ENCODE results near the gene UBE2D2.

Gene UBE2D2

DNA sequence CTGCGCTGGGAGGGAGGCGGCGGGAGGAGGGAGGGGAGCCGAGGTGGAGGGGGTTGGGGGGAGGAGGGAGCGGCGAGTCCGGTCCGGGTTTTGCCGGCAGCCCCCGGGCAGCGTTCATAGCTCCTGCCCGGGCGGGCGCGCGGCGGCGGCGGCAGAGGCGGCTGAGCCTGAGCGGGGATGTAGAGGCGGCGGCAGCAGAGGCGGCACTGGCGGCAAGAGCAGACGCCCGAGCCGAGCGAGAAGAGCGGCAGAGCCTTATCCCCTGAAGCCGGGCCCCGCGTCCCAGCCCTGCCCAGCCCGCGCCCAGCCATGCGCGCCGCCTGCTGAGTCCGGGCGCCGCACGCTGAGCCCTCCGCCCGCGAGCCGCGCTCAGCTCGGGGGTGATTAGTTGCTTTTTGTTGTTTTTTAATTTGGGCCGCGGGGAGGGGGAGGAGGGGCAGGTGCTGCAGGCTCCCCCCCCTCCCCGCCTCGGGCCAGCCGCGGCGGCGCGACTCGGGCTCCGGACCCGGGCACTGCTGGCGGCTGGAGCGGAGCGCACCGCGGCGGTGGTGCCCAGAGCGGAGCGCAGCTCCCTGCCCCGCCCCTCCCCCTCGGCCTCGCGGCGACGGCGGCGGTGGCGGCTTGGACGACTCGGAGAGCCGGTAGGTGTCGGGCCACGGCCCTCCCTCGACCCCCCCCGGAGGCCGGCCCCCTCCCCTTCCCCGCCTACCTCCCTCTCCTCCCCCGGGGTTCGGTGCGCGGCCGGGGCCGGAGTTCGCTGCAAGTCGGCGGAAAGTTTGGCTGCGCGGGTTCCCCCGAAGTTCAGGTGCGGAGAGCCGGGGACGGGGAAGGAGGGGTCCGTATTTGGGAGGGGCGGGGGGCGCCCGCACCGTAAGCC, 87.3 kb downstream of the UBE2D2 start, which contains the start of gene CXXC5:
Gene CXXC5, plus strand, starts transcription at position 145 of the 877 bp plus-strand sequence. CDS start 32,175 bp downstream, outside the sequence.
- peak; percentile 61 for DNase-seq

DNA sequence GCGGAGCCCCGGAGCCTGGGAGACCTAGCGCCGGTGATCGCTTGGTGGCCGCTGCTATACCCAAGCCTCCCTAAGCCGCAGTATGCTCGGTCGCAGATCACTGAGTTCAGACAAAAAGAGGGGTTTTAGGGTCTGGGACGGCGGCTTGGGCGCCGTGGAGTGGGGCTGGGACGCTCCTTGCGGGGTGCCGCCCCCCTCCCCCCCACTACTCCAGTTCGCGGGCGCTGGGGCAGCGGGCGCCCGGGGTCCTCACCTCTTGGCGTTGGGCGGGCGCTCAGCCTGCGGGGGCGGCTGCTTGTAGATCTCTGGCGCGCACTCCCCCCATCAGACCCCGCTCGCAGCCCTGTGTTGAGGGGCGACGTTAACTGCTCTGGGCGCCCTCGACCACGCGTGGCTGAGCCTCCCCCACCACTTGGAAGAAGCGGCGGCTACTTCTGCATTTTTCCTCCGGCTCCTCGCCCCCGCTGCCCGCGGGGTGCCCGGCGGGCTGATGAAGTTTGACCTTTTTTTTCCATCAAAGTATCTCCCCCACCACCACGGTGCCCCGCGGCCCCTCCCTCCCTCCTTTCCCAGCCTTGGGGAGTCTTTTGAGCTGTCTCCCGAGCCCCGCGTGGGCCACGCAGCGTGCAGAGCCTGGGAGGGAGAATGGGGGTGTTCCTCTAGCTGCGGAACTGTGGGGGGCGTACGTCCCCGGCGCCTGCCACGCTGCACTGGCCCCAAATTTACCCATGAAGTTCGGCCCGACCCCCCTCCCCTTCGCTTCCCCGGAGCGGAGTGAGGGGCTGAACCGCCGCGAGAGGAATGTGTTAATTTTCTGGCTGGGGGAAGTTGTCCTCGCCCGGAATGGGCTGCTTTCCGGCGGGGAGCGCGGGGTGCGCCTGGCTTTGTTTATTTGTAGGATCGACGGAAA, 88.2 kb downstream of the UBE2D2 start:
- no peak for DNase-seq

DNA sequence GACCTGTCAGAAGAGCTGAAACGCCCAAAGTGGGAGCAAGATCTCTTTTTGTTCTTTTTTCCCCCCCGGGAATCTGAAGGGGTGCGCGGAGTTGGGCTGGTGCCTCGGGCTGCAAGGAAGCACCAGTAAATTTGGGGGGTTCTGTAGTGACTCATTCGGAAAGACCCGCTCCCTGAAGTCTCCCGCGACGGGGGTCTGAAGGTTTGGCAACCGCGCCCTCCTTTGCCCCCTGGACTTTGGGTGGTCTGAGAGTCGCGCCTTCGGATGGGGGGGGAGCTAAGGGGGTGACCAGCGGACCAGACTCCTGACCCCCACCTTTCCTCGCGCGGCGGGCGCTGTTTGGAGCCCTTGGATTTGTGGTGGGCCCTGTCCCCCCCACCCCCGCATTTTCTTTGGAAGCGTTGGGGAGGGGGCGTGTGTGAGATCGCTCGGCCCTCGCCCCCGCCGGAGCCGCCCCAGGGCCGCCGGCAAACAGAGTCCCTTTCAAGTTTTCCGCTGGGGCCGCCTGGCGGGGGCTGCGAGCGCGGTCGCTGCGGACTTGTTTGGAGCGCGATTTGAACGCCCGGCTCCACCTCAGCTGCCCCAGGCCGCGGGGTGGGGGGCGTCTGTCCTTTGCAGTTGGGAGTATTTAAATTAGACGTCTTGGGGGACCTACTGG, 89.0 kb downstream of the UBE2D2 start:
- peak; percentile 27 for DNase-seq

DNA sequence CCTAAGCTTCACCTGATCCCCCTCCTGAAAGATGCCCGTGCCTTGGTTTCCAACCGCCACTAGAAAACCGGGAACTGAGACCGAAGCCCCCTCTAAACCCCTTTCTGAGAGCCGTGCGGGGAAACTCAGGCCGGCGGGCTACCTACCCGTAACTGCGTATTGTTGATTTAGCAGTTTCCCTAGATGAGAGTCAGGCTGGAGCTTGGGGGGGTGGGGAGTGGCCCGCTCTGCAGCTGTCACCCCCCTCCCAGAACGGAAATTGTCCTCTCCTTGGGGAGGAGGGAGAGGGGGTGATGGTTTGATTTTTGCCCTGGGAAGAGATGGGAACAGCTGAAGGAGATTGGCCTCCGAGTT, 89.5 kb downstream of the UBE2D2 start:
- DNase-seq: no peak

DNA sequence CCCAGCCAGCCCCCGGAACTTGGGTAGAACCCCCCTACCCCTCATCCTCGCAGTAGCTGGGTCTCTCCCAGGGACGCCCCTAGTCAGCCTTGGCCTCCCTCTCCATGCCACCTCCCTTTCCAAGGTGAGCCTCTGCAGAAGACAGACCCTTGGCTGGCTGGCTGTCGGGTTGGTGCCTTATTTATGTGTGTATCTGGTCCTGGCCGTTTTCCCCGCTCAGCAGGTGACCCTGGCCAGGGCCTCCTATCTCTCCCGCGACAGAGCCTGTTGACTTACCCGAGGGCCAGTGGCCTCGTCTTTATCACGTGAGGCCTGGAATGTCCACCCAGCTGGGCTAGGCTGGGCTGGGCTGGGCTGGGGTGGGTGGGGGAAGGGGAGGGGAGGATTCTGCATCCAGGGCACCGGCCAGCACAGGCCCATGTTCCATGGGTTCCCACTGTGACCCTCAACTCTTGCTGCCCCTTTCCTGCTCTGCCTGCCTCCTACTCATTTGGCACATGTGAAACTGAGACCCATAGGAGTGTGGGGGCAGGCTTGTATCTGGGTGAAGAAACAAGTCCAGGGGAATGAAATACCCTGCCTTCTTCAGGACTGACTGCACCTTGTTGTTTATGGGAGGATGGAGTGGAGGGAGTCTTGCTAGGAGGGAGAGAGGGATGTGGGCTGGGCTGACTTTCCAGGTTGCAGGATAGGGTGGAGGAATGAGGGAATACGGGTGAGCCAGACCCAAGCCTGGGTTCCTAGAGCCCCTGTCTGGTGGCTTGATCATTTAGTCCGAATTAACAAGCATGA, 90.1 kb downstream of the UBE2D2 start:
- no peak for DNase-seq

DNA sequence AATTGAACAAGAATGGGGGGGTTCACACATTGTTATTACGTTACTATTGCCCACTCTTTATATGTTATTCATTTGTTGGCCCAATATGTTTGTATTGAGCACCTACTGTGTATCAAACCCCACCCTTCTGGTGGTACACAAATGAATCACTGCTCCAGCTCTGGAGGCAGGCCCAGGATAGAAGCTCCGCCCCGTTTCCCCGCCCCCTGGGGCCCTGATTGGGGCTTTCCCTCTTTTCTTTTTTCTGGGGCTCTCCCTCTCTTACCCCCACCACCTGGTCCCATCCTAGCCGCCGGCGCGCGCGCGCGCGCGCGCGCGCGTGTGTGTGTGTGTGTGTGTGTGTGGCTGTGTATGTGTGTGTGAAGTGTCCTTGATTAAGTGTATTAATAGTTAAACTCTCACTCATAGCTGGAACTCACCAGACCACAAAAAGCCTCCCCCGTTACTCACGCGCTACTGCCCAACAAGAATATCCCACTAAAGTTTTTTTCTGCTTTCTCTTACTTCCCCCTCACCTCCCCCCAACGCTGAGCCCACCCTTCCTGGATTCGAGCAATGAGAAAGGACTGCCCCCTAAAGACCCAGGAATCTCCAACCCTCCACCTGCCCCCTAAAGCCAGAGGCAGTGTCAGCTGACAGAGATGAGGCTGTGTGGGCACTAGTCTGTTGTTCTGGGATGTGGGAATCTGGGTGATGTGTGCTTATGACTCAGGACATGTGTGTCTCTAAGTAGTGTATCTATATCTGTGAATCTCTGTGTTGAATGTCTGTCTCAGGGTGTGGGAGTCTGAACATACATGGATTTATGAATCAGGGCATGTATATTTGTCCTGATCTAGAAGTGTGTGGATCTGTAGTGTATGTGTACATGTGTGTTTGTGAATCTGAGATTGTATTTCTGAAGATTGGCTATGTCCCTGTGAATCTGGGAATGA, 91.0 kb downstream of the UBE2D2 start:
- DNase-seq: peak; percentile 71

DNA sequence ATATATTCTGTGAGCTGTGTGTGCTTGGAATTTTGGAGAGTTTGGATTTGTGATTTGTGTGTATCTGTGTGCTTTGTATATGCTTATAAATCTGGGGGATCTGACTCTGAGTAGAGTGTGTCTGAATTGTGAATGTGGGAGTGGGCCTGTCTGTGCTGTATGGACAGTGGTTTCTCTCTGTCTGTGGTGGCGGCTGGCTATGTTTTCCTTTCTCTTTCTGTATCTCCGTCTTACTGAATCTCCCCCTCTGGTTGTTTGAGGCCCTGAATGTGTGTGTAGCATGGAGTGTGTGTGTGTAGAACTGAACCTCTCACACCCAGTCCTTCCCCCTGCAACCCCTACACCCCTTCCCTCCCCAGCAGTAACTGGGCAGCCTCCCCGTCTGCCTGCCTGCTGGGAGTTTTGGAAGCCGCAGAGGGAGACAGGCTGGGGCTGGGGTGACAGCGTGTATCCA, 91.7 kb downstream of the UBE2D2 start:
- no peak for DNase-seq

DNA sequence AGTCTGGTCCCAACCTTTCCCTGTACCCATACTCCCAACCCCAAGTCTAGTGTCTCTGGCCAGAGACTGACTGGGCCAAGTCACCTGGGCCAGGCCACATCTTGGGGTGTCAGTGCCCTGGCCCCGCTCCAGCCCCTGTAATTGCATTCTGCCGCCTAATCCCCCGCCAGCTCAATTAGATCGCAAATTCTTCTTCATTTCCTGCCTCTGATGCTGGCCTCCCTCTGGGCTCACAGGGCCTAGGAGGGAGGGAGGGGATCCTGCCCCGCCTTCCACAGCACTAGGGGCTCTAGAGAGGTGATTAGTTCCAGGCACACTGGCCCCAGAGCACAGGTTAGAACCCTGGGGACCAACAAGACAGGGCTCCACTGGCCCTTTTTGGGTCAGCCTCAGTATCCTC, 92.5 kb downstream of the UBE2D2 start:
- DNase-seq: no peak

DNA sequence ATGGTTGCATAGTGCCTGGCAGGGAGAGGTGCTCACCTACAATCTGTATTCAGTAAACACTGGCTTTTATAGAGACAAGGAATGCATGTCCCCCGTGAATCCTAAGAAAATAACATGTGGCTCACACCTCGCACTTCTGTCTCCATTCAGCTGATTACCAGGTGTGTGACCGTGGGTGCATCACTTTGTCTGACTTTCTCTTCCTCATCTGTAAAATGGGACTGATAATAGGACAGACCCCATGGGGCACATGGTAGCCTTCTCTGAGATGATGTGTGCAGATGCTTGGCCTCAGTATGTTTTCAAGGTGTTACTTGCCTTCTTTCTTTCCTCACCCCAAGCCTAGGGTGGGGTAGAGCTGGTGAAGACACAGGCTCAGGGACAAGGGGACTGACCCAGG, 93.3 kb downstream of the UBE2D2 start:
- no peak for DNase-seq

DNA sequence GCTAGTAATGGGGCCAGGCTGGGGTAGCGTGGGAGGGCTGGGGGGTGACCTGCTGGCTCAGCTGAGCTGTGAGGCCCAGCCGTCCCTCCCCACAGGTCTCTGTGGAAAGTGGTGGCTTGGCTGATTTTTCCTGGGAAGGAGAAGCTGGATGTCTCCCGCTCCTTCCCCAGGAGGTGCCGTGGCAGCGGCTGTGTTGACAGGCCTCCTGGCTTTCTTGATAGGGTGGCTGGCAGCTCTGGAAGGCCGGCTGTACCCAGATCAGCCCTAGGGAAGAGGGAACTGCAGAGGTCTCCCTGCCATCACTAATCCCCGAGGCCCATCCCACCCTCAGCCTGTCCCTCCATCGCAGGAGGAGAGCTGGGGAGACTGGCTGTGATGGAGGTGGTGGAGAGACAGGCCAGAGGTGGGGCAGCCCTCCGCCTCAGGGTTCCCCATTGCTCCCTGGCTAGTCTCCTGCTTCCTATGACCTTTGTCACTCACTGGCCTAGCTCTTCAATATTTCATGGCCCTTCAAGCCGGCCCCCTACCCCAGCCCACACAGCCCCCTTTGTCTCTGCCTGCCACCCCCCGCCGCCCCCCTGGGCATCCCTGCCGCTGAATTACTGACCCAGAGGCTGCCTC, 93.8 kb downstream of the UBE2D2 start:
- DNase-seq: no peak

DNA sequence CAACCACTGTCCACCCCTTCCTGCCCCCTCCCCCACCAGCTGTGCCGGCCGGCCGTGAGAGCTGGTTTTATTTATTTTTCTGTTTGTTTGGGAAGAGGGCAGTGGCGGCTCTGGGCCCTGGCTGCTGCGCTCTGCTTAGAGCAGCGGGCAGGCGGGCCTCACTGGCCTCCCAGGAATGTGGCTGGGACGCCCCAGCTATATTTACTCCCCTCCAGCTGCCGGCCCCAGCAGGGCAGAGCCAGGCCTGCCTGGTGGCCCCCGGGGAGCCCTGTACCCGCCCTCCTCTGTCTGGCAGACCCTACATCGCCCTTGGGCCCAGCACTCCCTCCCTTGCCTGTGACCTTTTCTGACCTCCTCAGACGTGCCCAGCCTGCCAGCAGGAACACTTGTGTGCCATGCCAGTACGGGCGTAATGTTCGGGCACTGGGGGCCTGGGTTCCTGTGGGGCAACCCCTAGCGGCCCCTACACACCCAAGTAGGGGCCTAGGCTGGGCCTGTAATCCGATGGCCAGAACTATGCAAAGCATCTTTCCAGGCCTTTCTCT, 94.7 kb downstream of the UBE2D2 start:
- no peak for DNase-seq

DNA sequence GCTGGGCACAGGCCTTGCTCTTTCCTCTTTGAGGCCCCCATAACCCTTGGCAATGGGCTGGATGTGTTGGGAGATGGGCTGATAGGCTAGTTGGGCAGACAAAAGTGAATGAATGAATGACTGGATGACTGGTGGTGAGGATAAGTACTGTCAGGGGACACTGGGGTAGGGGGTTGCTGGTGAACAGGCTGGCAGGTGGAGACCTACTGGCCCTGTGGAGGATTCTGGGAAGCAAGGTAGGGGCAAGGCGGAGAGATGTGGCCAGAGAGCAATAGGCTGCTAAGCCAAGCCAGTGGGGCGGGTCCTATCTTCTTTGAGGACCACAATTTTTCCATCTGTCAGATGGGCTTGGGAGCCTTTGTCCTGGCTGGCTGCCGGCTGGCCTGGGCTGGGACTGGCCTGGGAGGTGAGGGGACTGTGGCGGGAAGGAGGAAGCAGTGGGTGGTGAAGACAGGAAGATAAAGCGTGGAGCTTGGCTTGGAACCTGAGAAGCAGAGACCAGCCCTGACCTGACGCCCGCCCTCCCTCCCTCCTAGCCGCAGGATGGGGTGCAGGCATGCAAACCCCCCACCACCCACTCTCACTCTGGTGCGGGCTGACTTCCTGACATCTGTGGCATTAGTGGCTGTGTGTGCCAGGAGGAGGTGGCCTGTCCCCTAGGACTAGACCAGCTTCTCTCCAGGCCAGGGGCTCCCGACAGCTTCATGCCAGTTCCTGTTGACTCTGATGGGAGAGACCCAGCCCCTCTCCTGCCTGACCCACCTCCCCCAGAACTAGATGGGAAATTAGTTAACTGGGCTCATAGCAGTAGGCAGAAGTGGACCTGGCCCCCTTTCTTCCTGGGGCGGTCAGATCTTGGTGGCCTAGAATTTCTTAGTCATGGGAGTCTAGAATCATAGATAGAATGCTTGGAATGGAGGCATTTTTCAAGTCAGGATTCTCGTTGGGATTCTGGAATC, 96.5 kb downstream of the UBE2D2 start:
- no peak for DNase-seq

DNA sequence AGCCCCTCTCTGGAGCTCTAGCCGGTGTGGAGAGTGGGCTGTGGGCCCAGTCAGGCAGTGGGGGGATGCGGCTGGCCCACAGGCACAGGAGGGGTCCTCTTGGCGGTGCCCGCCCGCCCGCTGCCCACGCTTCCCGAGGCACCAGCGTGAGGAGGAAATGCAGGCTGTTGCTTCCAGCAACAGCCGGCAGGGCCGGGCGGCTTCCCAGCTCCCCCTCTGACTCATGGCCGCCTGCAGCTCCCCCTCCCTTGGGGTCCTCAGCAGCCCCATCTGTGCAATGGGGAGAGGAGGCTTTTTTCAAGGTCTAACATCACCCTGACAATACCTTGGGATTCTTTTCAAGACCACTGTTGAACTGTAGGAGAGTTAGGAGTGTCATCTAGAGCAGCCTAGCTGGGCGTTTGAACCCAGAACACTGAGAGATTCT, 97.4 kb downstream of the UBE2D2 start:
- no peak for DNase-seq

DNA sequence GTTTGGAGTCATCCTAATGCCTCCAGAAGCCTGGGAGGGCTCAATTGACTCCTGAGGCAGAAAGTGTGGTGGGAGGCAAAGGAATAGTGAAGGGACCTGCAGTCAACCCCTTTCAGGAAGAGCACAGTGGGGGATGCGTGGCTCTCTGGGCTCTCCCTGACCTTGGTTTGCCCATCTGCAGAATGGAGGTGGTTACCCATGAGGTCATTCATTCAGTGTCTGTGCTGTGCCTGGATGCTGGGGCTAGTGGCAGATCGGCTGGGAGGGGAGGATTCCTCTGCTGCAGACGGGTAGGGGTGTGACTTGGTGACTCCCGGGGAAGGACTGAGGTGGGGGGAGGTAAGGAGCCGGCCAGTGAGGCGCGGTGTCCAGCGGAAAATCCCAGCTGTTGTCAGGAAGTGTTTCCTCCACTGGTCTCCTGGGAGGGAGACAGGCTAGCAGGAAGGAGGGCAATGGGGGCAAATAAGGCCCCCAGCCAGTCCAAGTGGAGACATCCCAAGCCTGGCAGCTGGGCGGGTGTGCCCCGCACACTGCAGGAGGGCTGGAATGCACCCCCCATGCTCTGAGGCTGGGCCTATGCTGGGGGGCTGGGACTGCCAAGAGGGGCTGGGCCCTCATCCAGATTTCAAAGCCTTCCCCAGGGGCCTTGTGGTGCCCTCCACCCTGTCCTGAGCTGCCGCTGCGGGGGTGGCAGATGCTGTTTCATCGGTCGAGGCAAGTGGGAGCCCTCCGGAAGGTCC, 98.0 kb downstream of the UBE2D2 start:
- no peak for DNase-seq

DNA sequence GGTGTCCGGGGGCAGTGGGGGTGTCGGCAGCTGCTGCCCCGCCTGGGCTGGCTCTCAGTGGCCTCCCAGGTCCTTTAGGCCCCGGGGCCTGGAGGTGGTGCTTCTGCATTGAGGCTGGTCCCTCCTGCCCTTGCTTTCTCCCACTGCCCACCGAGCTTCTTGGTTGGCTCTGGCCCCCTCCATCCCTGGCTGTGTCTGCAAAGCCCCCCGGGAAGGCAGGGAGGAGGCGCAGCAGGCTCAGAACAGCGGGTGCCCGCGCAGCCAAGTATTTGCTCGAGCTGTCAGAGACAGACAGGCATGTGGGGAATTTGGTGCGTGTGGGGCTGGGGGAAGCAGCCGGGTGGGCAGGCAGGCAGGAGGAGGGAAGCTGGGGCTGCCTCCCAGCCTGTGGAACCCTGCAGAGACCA, 98.6 kb downstream of the UBE2D2 start:
- no peak for DNase-seq

DNA sequence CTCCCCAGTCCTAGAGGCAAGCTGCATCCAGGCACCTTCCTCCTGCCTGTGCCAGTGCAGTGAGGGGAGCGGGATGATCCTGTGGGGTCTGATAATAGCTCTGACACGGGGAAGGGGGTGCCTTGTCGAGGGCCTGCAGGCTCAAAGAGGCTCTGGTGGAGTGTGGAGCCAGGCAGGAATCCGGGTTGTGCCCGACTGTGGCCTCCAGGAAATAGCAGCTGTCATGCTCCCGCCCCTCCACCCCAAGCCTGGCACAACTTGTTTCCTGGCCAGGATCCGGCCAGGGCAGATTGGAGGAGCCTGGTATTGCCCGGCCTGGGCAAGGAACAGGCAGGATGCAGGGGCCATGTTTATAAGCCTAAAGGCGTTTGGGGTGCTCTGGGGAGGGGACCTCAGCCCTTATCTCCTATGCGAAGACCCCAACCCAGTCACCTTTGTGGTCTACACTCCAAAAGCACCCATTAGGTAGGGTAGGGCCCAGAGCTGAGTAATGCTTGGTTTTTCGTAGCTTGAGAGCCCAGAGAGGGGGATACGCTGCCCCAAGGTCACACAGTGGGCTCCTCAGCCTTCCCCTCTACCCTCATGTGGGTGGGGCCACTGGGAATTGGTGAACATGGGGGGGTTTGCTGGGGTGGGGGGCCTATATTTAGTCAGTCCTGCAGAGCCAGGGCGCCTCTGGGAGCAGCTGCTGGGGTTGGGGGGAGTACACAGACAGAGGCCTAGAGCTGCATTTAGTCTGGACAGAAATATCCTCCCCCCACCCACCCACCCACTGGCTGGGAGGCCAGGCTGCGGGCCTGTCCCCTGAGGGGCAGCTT, 99.2 kb downstream of the UBE2D2 start:
- no peak for DNase-seq
